Progenitor cell of endocrine pancreas (in vitro differentiated cells): ENCODE data around the gene PHF19. TPM values are rescaled to one million over a fixed set of nuclear protein-coding genes. Genes with fewer than 3 reads are reported as not detected.
A peak's percentile ranks its signal among the peaks of the same experiment; 100 is the strongest.

Experiments used
- DNase-seq: peaks from one replicate; pipeline ENCODE4 v3.0.0; 2021; ENCODE audit warnings: low spot score; ENCODE audit not compliant: unreplicated experiment
- H3K27ac Mint-ChIP-seq: 2 replicates; pipeline ENCODE4 v1.8.0; 2021; ENCODE audit warnings: mild to moderate bottlenecking, moderate library complexity, mixed read lengths
- H3K27me3 Mint-ChIP-seq: 2 replicates; pipeline ENCODE4 v1.8.0; 2021; ENCODE audit warnings: mixed read lengths
- H3K36me3 Mint-ChIP-seq: 2 replicates; pipeline ENCODE4 v1.8.0; 2022; ENCODE audit warnings: mixed read lengths; ENCODE audit not compliant: insufficient read depth
- H3K4me1 Mint-ChIP-seq: 2 replicates; pipeline ENCODE4 v1.8.0; 2021; ENCODE audit warnings: low read depth, mixed read lengths
- H3K4me3 Mint-ChIP-seq: 2 replicates; pipeline ENCODE4 v1.8.0; 2021; ENCODE audit warnings: low read depth, mild to moderate bottlenecking, moderate library complexity, mixed read lengths
- H3K9me3 Mint-ChIP-seq: 2 replicates; pipeline ENCODE4 v1.8.0; 2021; ENCODE audit warnings: low read depth, mixed read lengths
- total RNA-seq: library from RNA; stranded (reverse); gene quantifications from 2 replicates; pipeline ENCODE4 v1.2.1, GENCODE V29; 2021
- TF ChIP-seq, protein P1 (sequence below): fragments of 200-600 bp; sonication (generic); IDR thresholded peaks from one replicate; pipeline ENCODE4 v1.5.0; 2021; ENCODE audit warnings: antibody characterized with exemption, mild to moderate bottlenecking; ENCODE audit not compliant: unreplicated experiment

The PHF19 gene
- total RNA-seq, 1 donor from 2014 or later: 27.2 TPM

DNA sequence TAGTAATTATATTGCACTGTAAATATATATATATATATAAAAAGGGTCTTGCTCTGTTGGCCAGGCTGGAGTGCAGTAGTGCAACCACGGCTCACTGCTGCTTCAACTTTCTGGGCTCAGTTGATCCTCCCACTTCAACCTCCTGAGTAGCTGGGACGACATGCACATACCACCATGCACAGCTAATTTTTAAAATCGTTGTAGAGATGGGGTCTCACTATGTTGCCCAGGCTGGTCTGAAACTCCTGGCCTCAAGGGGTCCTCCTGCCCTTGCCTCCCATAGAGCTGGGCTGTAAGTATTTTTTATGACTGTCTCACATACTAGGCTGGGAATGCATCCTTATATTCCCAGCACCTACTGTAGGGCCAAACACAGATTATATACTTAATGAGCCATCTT, 46.1 kb downstream of the PHF19 start:
- H3K27me3 Mint-ChIP-seq: no peaks in the 10 kb centered on the region
- no peak overlapping the region for H3K4me3 Mint-ChIP-seq
- TF ChIP-seq, protein P1, sequence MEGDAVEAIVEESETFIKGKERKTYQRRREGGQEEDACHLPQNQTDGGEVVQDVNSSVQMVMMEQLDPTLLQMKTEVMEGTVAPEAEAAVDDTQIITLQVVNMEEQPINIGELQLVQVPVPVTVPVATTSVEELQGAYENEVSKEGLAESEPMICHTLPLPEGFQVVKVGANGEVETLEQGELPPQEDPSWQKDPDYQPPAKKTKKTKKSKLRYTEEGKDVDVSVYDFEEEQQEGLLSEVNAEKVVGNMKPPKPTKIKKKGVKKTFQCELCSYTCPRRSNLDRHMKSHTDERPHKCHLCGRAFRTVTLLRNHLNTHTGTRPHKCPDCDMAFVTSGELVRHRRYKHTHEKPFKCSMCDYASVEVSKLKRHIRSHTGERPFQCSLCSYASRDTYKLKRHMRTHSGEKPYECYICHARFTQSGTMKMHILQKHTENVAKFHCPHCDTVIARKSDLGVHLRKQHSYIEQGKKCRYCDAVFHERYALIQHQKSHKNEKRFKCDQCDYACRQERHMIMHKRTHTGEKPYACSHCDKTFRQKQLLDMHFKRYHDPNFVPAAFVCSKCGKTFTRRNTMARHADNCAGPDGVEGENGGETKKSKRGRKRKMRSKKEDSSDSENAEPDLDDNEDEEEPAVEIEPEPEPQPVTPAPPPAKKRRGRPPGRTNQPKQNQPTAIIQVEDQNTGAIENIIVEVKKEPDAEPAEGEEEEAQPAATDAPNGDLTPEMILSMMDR: no peak
- peaks cover 32% of the 10 kb centered on the region for H3K36me3 Mint-ChIP-seq
- H3K9me3 Mint-ChIP-seq: no peaks in the 10 kb centered on the region
- peak overlapping the region; percentile 16 for H3K27ac Mint-ChIP-seq
- no peak for DNase-seq
- H3K4me1 Mint-ChIP-seq: peaks cover 1% of the 10 kb centered on the region

DNA sequence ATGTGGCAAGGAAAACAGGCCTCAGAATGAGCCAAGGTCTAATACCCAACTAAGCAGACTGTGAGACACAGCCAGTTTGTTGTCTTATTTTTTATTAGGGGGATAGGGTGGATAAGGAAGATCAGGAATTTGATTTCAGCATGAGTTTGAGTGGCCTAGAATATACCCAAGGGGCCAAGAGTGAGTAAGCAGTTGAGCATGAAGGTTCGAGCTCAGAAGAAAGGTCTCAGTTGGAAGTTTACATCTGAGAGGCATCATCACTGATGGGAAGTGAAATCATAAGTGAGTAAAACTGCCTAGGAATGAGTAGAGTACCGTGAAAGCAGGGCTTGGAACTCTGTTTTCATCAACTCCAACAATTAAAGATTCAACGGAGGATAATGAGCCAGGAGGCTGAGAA, 46.8 kb downstream of the PHF19 start:
- peaks cover 33% of the 10 kb centered on the region for H3K36me3 Mint-ChIP-seq

DNA sequence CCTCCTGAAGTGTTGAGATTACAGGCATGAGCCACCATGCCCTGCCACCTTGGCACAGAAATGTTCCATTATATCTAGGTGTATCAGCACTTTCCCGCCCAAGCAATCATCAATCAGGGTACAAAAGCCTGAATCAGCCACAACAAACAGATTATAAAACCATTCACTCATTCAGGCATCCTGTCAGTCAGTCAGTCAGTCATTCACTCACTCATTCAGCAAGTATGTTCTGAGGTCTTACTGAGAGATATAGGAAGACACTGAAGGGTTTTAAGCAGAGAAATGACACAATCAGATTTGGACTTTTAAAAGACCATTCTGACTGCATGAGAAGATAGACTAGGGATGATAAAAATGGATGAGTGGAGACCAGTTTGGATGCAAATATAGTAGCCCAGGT, 47.3 kb downstream of the PHF19 start:
- peak overlapping the region; percentile 68 for H3K27ac Mint-ChIP-seq
- DNase-seq: no peak
- peaks cover 1% of the 10 kb centered on the region for H3K4me1 Mint-ChIP-seq
- H3K27me3 Mint-ChIP-seq: no peaks in the 10 kb centered on the region
- TF ChIP-seq, protein P1: no peak
- H3K4me3 Mint-ChIP-seq: no peak overlapping the region
- H3K36me3 Mint-ChIP-seq: peaks cover 36% of the 10 kb centered on the region
- H3K9me3 Mint-ChIP-seq: peaks cover 2% of the 10 kb centered on the region

More for the DNA sequence above, 46.8 kb downstream of the PHF19 start:
- H3K27me3 Mint-ChIP-seq: no peaks in the 10 kb centered on the region
- TF ChIP-seq, protein P1: no peak
- DNase-seq: no peak
- H3K4me1 Mint-ChIP-seq: peaks cover 1% of the 10 kb centered on the region
- no peak overlapping the region for H3K27ac Mint-ChIP-seq
- H3K4me3 Mint-ChIP-seq: no peak overlapping the region
- no peaks in the 10 kb centered on the region for H3K9me3 Mint-ChIP-seq

DNA sequence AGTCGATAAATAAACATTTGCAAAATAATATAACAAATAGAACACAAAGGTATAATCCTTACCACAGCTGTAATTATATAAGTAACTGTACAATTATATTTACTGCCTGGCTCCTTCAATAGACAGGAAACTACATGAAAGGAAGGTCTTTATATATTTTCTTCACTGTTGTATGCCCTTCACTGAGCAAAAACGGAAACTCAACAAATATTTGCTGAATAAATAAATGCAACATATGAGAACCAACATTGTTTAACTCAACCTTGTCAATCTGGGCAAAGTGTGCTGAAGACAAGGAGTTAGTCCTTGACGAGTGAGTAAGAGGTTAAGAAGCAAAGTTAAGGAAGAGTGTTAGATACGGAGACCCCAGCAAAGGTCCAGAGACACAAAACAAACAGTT, 56.9 kb downstream of the PHF19 start:
- Mint-ChIP-seq H3K4me3 (no peak overlapping the region), H3K27ac (no peak overlapping the region)

DNA sequence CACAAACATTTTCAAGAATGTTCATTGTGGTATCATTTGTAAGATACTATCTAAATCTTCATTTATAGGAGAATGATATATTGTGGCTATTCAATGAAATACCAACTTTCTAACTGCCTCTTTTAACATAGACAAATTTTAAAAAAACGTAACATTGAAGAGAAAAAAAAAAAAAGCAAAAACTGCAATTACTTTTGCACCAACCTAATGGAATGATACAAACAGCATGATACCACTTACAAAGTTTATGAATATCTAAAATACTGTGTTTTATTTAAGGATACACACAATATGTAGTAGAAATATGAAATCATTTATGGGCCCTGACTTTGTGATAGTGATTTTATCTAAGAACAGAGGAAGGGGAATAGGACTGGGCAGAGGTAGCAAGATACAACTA, 58.4 kb downstream of the PHF19 start:
- H3K27ac Mint-ChIP-seq: no peak overlapping the region
- no peaks in the 10 kb centered on the region for H3K4me1 Mint-ChIP-seq
- H3K9me3 Mint-ChIP-seq: no peaks in the 10 kb centered on the region
- peaks cover 33% of the 10 kb centered on the region for H3K36me3 Mint-ChIP-seq
- H3K27me3 Mint-ChIP-seq: no peaks in the 10 kb centered on the region
- H3K4me3 Mint-ChIP-seq: no peak overlapping the region
- TF ChIP-seq, protein P1: no peak
- DNase-seq: no peak

More for the DNA sequence above, 56.9 kb downstream of the PHF19 start:
- peaks cover 4% of the 10 kb centered on the region for H3K9me3 Mint-ChIP-seq
- H3K4me1 Mint-ChIP-seq: no peaks in the 10 kb centered on the region
- TF ChIP-seq, protein P1: no peak
- H3K27me3 Mint-ChIP-seq: no peaks in the 10 kb centered on the region
- DNase-seq: no peak
- peaks cover 42% of the 10 kb centered on the region for H3K36me3 Mint-ChIP-seq
